ENCODE measurements around the gene PTPRJ.

DNA sequence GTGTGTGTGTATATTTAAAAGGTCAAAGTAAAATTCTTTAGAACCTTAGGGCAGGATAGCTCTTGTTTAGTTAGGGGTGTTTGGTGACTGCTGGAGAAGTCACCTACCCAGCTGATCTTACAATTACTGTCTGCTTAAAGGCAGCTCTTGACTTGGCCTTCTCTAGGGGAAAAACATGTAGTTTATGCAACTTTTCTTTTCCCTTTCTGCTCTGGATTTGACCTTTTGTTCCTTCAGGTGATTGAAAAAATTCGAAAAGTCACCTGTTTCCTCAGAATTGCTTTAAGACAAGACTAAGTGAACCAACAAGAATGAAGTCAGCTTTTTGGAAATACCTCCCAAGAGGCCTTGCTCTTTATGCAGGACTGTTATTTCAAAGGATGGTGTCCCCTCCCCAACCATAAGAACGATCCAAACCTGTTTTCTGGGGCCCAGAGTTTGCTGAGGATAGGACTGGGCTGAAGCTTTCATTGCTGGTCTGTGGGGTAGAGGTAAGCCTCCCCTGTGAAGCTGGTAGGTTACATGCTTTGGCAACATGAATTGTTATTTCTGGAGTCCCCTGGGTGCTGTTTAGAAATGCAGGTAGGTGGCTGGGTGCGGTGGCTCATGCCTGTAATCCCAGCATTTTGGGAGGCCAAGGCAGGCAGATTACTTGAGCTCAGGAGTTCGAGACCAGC is 111.2 kb downstream of the PTPRJ start:
- TF ChIP-seq, protein P1, sequence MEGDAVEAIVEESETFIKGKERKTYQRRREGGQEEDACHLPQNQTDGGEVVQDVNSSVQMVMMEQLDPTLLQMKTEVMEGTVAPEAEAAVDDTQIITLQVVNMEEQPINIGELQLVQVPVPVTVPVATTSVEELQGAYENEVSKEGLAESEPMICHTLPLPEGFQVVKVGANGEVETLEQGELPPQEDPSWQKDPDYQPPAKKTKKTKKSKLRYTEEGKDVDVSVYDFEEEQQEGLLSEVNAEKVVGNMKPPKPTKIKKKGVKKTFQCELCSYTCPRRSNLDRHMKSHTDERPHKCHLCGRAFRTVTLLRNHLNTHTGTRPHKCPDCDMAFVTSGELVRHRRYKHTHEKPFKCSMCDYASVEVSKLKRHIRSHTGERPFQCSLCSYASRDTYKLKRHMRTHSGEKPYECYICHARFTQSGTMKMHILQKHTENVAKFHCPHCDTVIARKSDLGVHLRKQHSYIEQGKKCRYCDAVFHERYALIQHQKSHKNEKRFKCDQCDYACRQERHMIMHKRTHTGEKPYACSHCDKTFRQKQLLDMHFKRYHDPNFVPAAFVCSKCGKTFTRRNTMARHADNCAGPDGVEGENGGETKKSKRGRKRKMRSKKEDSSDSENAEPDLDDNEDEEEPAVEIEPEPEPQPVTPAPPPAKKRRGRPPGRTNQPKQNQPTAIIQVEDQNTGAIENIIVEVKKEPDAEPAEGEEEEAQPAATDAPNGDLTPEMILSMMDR (conservative IDR thresholded peaks at IDR 0.05; ENCODE audit: low read depth, low read length) = no peak
- TF ChIP-seq EZH2 (IDR thresholded peaks at IDR 0.05; ENCODE audit: borderline replicate concordance, low read depth, low read length, poor library complexity, severe bottlenecking) = no peak

All from A673 (cell line).